Peyer's patch (tissue), 4 donors: Measurements from ENCODE around the gene PRR5L. TPM values are rescaled to one million over a fixed set of nuclear protein-coding genes. Genes with fewer than 3 reads are reported as not detected.

Experiments
- DNase-seq, 3 donors: peaks; one replicate each; pipeline ENCODE4 v3.0.0-alpha.2; 2017 to 2019
- H3K27ac ChIP-seq, 4 donors: fragments of 200-600 bp; sonication (generic); one replicate each; pipeline ENCODE4 v1.5.1; 2016 to 2019
- H3K27me3 ChIP-seq, 2 donors: fragments of 200-600 bp; sonication (generic); one replicate each; pipeline ENCODE4 v1.5.1; 2019
- H3K36me3 ChIP-seq, 3 donors: fragments of 200-600 bp; sonication (generic); one replicate each; pipeline ENCODE4 v1.5.1; 2016 to 2019
- H3K4me1 ChIP-seq, 4 donors: fragments of 200-600 bp; sonication (generic); one replicate each; pipeline ENCODE4 v1.5.1; 2016 to 2019
- H3K4me3 ChIP-seq, 4 donors: fragments of 200-600 bp; sonication (generic); 1 replicate in 3 of 4; 2 replicates in 1 of 4; pipeline ENCODE4 v1.5.1; 2016 to 2019; ENCODE audit warnings: mild to moderate bottlenecking in 1 of 4
- H3K9me3 ChIP-seq, 4 donors: fragments of 200-600 bp; sonication (generic); one replicate each; pipeline ENCODE4 v1.5.1; 2016 to 2019; ENCODE audit warnings: mild to moderate bottlenecking in 1 of 4
- POLR2A ChIP-seq, 2 donors: fragments of 450-650 bp; IDR thresholded peaks; one replicate each; pipeline ENCODE4 v1.5.1; 2017; ENCODE audit warnings: antibody characterized with exemption in 2 of 2, mild to moderate bottlenecking in 2 of 2, moderate library complexity in 2 of 2
- total RNA-seq, 4 donors: library from RNA; depleted of rRNA; stranded (reverse); fragments of >200 nt; gene quantifications; one replicate each; pipeline ENCODE4 v1.1.0, GENCODE V29; 2016
- TF ChIP-seq, protein P1 (sequence below), 6 experiments: fragments of 450-650 bp in 4 of 6; fragments of 200-600 bp in 2 of 6; sonication (generic) in 1 of 6; IDR thresholded peaks; one replicate each; pipeline ENCODE4 v1.5.1; 2017 to 2019; ENCODE audit warnings: antibody characterized with exemption in 6 of 6, mild to moderate bottlenecking in 3 of 6, moderate library complexity in 1 of 6

Gene PRR5L
- total RNA-seq, 4 donors from 2014 or later: 74.3 to 100 (median 89.9) TPM

DNA sequence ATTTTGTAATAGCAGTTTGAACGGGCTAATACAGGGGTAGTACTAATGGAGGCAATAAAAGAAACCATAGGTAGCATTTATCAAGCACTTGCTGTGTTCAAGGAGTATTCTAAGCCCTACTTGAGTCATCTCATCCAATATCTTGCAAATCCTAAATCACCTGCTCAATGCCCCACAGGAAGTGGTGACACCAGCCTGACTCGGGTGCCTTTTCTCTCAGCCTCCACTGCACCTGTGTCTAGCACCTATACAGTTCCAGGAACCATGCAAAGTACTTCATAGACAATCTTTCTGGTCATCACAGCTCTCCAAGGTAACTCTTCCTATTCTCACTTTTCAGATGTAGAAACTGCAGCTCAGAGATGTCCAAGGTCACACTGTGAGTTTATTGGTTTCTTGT lies 98.0 kb downstream of the PRR5L start:
- no peak for DNase-seq
- Histone ChIP-seq H3K27me3 (no peaks in the 10 kb centered on the region), H3K4me1 (peaks cover 0 to 13% (median 0%) of the 10 kb centered on the region in 4 donors), H3K9me3 (no peaks in the 10 kb centered on the region), H3K36me3 (peaks cover 0 to 47% (median 0%) of the 10 kb centered on the region in 3 donors), H3K4me3 (no peak overlapping the region), H3K27ac (no peak overlapping the region)
- TF ChIP-seq, protein P1, sequence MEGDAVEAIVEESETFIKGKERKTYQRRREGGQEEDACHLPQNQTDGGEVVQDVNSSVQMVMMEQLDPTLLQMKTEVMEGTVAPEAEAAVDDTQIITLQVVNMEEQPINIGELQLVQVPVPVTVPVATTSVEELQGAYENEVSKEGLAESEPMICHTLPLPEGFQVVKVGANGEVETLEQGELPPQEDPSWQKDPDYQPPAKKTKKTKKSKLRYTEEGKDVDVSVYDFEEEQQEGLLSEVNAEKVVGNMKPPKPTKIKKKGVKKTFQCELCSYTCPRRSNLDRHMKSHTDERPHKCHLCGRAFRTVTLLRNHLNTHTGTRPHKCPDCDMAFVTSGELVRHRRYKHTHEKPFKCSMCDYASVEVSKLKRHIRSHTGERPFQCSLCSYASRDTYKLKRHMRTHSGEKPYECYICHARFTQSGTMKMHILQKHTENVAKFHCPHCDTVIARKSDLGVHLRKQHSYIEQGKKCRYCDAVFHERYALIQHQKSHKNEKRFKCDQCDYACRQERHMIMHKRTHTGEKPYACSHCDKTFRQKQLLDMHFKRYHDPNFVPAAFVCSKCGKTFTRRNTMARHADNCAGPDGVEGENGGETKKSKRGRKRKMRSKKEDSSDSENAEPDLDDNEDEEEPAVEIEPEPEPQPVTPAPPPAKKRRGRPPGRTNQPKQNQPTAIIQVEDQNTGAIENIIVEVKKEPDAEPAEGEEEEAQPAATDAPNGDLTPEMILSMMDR (IDR thresholded peaks at IDR 0.05): no peak
- TF ChIP-seq POLR2A (IDR thresholded peaks at IDR 0.05): no peak

GRCh38 chr11:36394926-36395325 lies 98.8 kb downstream of the PRR5L start:
- no peak for TF ChIP-seq POLR2A (IDR thresholded peaks at IDR 0.05)
- TF ChIP-seq, protein P1 (IDR thresholded peaks at IDR 0.05): no peak
- no peaks in the 10 kb centered on the region for H3K27me3 ChIP-seq
- no peak overlapping the region for H3K4me3 ChIP-seq
- H3K4me1 ChIP-seq: peaks cover 0 to 14% (median 0%) of the 10 kb centered on the region in 4 donors
- no peak for DNase-seq
- H3K9me3 ChIP-seq: no peaks in the 10 kb centered on the region
- H3K36me3 ChIP-seq: peaks cover 0 to 51% (median 0%) of the 10 kb centered on the region in 3 donors
- H3K27ac ChIP-seq: no peak overlapping the region

GRCh38 chr11:36395978-36396736 lies 100.1 kb downstream of the PRR5L start:
- Histone ChIP-seq H3K4me1 (peaks cover 0 to 24% (median 0%) of the 10 kb centered on the region in 4 donors), H3K27ac (no peak overlapping the region), H3K9me3 (no peaks in the 10 kb centered on the region), H3K27me3 (no peaks in the 10 kb centered on the region), H3K36me3 (peaks cover 0 to 59% (median 0%) of the 10 kb centered on the region in 3 donors), H3K4me3 (no peak overlapping the region)
- DNase-seq: no peak
- no peak for TF ChIP-seq POLR2A (IDR thresholded peaks at IDR 0.05)

- no peak overlapping the region for H3K4me3 ChIP-seq
- no peaks in the 10 kb centered on the region for H3K9me3 ChIP-seq
- TF ChIP-seq POLR2A (IDR thresholded peaks at IDR 0.05): no peak
- TF ChIP-seq, protein P1 (IDR thresholded peaks at IDR 0.05): no peak
- peaks cover 0 to 42% (median 0%) of the 10 kb centered on the region in 4 donors for H3K4me1 ChIP-seq
- peak overlapping the region in 2 of 4 donors; percentile 27 to 32 for H3K27ac ChIP-seq
- peaks cover 0 to 77% (median 0%) of the 10 kb centered on the region in 3 donors for H3K36me3 ChIP-seq
- H3K27me3 ChIP-seq: no peaks in the 10 kb centered on the region
- DNase-seq: no peak
Measured at GRCh38 chr11:36398231-36398953, 102.3 kb downstream of the PRR5L start.

DNA sequence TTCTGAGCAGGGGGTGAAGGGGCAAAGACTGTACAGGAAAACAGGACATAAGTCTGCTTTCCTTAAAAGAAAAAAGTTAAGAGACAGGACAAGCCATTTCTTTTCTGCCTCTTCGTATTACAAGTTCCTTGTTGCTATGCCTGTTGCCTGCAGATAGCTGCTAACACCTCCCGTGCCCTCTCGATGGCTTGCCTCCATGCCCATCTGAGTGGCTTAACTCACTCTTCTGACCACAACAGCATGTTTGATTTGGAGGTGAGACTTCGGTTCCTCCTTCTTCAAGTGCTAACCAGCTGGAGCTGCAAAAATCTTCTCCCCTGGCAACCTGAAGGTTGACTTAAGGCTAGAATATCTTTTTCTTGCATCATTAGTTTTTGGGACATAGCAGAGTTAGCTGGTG lies 103.1 kb downstream of the PRR5L start:
- no peak overlapping the region for H3K4me3 ChIP-seq
- peaks cover 0 to 50% (median 0%) of the 10 kb centered on the region in 4 donors for H3K4me1 ChIP-seq
- H3K36me3 ChIP-seq: peaks cover 0 to 79% (median 0%) of the 10 kb centered on the region in 3 donors
- TF ChIP-seq, protein P1 (IDR thresholded peaks at IDR 0.05): no peak
- TF ChIP-seq POLR2A (IDR thresholded peaks at IDR 0.05): no peak
- H3K9me3 ChIP-seq: no peaks in the 10 kb centered on the region
- H3K27ac ChIP-seq: peak overlapping the region in 2 of 4 donors; percentile 32 to 34
- no peak for DNase-seq
- no peaks in the 10 kb centered on the region for H3K27me3 ChIP-seq

DNA sequence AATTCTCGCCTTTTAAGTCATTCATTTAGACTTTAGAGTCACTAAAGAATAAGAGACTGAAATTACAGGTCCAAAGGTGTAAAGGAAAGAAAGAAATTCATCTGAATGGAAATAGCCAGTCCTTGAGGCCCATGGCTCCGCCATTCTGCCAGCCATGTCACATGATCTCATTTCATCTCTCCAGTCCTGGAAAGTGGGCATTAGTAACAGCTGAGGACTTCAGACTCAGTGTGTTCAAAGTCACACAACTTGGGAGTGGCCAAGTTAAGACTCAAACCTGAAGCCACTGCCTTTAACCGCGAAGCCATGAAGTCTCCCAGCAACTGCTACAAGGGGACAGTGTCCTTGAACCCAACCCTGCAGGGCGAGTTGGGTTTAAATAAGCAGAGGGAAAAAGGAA lies 103.7 kb downstream of the PRR5L start:
- TF ChIP-seq, protein P1 (IDR thresholded peaks at IDR 0.05): no peak
- TF ChIP-seq POLR2A (IDR thresholded peaks at IDR 0.05): no peak
- Histone ChIP-seq H3K4me3 (no peak overlapping the region), H3K9me3 (no peaks in the 10 kb centered on the region), H3K27ac (peak overlapping the region in 2 of 4 donors; percentile 32 to 51), H3K36me3 (peaks cover 0 to 79% (median 0%) of the 10 kb centered on the region in 3 donors), H3K27me3 (no peaks in the 10 kb centered on the region), H3K4me1 (peaks cover 0 to 55% (median 0%) of the 10 kb centered on the region in 4 donors)
- peak in 2 of 3 donors; percentile 57 to 64 for DNase-seq
